ENCODE measurements around the gene DUOXA2.
"Not testable (repeated sequence)": the region's sequence is repeated elsewhere in the genome, so short reads cannot be mapped to it uniquely, and the experiment has no call there.

Gene DUOXA2

GRCh38 chr15:45118131-45118588 lies 4.0 kb downstream of the DUOXA2 start:
- peak; percentile 95 for DNase-seq

DNA sequence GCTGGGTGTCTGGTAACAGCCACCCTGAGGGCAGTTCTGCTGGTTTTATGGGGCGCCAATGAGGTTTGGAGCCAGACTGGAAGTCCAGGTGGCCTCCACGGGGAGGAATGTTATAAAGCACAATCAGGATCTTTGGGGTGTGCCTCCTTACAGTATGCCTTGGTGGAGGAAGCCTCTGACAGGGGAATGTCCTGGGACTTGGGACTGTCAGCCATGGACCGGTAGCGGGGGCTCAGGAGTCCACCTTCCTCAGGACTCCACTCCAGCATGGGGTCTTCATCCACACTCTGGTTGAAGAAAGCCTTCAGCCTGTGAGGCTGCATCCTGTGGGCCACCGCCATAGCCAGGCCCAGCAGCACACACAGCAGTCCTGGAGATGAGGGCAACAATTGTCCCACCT lies 4.9 kb downstream of the DUOXA2 start:
- no peak for DNase-seq

DNA sequence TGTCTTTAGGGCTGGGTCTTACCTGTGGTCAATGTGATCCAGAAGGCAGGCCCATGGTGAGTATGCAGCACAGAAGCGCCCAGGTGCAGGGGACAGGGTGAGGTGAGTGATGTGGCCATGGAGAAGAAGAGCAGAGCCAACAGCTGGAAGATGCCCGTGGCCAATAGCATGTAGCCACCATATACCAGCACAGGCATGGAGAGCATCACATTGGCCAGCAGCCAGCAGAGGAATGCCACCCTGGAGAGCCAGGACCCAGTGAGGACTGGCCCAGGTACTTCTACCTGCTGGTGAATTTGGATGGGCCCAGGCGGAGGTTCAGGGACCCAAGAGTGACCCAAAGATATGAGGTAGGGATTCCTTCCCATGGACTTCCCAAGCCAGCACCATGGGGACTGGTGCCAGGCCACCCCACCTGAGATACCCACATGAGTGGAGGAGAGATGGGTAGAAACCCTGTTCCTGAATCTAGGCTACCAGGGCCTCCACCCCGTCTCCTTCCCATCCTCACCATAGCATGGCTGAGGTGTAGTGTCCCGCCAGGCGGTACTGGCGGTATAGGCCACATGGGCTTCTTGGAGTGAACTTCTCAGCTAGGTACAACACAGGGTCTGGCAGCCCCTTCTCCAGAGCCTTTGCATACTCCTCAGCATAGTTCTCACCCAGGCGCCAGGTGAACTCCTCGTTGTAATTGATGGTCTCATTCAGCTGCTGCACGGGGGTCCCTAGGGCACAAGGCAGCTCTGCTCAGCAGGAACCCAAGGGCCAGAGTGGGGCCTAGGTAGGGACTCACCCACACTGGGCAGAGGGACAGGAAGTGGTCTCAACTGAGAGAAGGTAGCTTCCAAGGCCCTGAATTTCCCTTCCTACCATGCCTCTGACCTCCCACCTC lies 6.2 kb downstream of the DUOXA2 start:
- DNase-seq: no peak

DNA sequence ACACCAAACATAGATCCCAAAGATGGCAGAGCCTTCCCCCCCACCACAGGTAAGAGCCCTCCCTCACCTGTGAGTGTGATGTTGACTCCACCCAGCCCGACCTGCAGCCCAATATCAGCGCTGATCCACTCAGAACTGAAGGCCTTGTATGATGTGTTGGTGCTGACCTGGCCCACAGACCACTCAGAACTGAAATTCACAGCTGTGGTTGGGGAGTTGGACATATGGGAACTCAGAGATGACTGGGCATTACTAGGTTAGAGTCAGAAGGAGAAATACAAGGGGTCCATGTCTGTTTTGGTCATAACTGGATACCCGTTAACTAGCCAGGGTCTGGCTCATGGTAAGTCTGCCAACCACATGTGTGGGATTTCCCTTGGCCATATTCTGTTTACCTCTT lies 6.9 kb downstream of the DUOXA2 start:
- DNase-seq: no peak

- DNase-seq: peak; percentile 91
Measured at GRCh38 chr15:45121706-45122417, 7.7 kb downstream of the DUOXA2 start.

DNA sequence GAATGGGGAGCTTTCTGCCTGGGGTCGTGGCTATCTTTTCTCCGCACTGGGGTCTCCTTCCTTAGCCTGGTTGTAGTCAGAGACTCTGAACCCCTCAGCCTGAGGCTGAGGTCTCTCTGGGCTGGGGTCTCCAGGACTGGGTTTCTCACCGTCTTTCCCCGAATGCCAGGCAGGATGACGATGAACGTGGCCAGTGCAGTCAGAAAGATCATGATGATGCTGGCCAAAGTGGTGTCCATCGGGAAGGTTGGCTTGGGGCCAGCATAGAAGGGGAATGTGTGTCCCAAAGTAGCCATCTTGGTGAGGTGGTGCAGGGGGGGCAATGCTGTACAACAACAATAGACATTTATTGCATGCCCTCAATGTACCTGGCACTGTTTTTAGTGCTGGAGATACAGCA lies 8.6 kb downstream of the DUOXA2 start:
- no peak for DNase-seq

DNA sequence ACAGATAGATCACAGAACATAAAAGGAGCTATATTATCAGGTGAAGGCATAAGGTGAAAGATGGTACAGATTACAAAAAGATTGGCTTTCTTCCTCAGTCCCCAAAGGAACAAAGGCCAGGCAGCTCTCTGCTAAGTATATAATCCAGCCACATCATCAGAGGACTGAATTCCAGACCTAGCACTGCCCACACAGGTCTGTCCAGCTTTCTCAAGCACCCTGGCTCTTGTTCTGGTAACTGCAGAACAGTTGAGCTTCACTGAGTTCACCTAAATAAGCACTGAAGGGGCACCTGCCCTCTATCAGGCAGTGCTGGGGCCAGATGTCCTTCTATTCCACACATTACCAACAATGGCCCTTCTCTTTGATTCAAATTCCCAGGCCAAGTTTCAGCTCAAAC lies 9.3 kb downstream of the DUOXA2 start:
- peak; percentile 68 for DNase-seq

DNA sequence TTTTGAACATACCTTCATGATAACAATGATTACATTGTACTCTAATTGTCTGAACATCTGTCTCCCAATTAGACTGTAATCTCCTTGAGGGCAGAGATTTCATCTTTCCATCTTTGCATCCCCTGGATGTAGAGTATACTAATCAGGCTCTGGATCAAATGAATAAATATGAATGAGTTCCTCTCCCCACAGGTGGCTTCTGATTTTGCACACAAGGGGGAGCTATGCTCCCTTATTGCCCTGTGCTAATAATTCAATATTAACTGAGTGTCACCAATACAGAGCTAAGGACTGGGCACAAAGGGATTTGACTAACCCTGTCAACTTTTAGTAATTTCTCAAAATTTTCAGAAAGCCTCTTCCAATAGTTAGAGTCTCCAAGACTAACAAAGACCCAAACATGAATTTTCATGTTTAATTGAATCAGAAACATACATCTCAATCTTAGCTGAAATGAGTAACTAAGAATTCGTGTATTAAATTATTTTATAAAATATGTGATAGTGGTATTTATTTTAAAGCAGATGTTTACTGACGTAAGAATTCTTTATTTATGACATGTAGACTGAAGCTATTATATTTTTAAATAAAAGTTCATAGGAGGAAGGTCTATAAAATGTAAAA lies 12.5 kb downstream of the DUOXA2 start:
- DNase-seq: no peak

- DNase-seq: no peak
Measured at GRCh38 chr15:45128971-45129639, 15.0 kb downstream of the DUOXA2 start.

- peak; percentile 75 for DNase-seq
Measured at GRCh38 chr15:45129651-45130129, 15.6 kb downstream of the DUOXA2 start, which contains the start of the genes DUOX1 and DUOXA1. DUOX1 (plus strand) TSS chr15:45129994; CDS start chr15:45131967, 1,973 bp downstream. DUOXA1 (minus strand) TSS chr15:45129879; CDS start chr15:45123014, 6,865 bp downstream.

DNA sequence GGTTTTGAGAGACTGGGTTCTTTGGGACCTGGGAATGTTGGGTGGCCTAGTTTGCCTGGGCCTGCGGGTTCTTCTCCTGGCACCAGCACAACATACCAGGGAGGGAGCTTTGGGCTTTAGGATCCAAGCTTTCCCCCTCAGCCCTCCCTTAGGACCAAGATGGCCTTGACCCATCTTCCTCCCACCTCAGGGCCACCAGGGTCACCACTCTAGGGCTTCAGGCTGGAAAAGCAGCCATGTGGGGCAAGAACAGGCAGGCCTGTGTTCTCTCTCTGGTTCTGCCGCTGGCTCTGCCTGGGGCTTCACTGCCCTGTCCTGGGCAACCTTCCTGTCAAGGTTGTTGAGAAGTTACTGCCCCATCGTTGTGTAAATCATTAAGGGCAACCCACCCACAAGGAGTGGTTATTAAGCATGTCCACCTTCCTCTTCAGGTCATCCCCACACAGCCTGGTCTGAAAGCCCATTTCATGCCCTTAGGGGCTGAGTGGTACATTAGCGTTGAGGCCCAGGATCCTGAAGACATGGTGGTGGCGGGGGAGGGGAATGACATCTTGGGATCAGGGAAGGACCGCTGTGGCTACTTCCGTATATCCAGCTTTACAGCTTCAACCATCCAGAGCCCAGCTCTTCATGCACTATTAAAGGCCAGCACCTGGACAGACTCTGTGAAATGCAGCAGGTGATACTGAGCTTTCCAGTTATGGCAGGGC lies 16.3 kb downstream of the DUOXA2 start:
- no peak for DNase-seq

- DNase-seq: no peak
Measured at GRCh38 chr15:45131510-45131909, 17.4 kb downstream of the DUOXA2 start.

DNA sequence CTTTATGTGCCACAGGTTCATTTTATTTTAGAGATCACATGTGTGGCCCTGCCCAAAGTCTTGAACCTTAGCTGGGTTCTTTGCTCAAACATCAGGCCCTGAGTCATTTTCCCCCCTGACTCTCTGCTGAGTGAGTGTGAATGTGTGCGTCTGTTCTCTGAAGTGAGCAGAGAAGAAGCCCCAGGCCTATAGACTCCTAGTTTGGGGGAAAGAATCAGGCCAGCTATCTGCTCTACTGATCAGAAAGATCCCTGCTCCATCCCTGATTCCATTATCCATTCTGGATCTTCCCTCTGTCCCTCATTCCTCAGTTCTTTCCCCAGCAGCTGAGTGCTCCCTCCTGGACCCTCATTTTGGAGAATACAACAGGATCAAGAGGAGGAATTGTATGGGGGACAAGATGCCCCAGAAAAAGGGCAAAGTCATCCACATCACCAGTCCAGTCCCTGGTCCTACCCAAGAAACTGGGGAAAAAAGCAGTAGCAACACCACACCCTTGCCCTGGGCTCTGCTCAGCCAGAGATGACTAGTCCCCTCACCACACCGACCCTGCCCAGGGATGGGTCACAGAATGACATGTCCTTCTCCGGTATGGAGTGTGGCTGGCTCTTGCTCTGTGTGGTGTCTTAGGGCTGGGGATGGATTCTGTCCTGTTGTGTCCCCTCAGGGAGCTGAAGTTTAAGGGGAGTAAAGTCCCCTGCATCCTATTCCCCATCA lies 18.9 kb downstream of the DUOXA2 start:
- DNase-seq: no peak

- no peak for DNase-seq
Measured at GRCh38 chr15:45133561-45133920, 19.4 kb downstream of the DUOXA2 start.

GRCh38 chr15:45134046-45134445 lies 19.9 kb downstream of the DUOXA2 start:
- DNase-seq: no peak

DNA sequence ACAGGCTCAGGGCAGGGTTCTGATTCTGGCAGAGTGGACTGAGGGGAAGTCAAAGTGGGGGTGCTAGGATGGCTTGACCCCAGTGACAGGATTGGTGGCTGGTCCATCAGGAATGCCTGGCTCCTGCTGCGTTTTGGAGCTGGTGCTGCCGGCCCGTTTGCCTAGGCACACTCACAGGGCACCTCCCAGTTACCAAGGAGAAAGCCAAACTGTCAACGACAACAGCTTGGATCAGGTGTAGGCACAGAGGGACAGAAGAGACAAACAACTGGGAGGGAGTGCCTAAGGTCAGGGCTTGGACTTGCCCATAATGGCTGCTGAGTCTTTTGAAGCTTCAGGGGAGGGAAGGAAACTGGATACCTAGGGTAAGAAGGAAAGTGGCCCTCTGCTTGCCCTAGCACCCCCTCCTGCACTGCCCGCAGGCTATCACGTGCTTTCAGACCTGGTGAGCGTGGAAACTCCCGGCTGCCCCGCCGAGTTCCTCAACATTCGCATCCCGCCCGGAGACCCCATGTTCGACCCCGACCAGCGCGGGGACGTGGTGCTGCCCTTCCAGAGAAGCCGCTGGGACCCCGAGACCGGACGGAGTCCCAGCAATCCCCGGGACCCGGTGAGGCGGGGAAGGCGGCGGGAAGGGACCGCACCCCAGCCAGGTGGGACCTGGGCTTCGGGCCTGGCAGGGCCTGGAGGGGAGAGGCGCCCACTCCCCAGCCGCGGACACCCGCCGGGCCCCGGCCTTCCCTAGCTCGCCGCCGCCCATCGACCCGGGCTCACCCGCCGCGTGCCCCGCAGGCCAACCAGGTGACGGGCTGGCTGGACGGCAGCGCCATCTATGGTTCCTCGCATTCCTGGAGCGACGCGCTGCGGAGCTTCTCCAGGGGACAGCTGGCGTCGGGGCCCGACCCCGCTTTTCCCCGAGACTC lies 20.8 kb downstream of the DUOXA2 start:
- peak; percentile 69 for DNase-seq

DNA sequence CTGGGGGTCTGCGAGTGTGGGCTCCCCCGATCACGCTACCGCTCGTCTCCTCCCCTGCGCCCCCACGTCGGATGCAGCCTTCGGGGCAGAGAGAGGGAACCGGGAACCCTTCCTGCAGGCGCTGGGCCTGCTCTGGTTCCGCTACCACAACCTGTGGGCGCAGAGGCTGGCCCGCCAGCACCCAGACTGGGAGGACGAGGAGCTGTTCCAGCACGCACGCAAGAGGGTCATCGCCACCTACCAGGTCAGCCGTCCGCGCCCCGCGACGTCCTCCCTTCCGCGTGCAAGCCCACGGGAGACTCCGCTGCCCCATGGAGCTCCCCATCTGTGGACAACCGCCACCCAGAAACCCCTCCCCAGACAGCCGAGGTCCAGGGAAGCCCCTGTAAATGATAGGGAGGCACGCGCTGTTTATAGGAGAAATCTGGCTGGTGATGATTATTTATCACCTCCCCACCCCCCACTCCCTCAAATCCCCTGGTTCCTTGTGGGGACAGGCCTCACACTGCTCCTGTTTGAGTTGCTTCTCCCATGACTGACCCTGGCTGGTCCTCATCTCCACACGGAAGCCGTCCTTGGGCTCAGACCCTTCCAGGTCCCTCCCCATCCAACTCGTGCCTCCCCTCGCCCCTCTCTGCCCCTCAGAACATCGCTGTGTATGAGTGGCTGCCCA lies 21.7 kb downstream of the DUOXA2 start:
- not testable (repeated sequence) for DNase-seq

DNA sequence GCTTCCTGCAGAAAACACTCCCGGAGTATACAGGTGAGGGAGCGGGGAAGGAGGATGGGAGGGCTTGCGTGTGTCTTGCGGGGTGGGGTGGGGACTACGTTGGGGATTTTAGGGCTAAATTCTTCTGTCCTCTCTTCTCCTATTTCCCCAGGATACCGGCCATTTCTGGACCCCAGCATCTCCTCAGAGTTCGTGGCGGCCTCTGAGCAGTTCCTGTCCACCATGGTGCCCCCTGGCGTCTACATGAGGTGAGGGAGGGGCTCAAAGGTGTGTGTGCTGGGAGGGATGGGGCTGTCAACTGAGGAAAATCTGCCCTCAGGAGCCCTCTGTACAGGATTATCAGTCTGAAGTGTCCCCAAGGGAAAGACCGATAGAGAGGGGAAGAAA lies 22.2 kb downstream of the DUOXA2 start:
- DNase-seq: no peak

GRCh38 chr15:45137703-45138102 lies 23.6 kb downstream of the DUOXA2 start:
- DNase-seq: no peak

Data from islet precursor cell (in vitro differentiated cells).